Keratinocyte (primary cell): ENCODE results near the gene ZMIZ1. TPM values are rescaled to one million over a fixed set of nuclear protein-coding genes. Genes with fewer than 3 reads are reported as not detected.

Experiments used
- DNase-seq: peaks from one replicate; pipeline ENCODE4 v3.0.0-alpha.2; 2011; ENCODE audit warnings: low read depth, missing footprints, low spot score
- FAIRE-seq: peaks from 2 replicates; lab custom pipeline; 2011; peaks lifted over from hg19 to GRCh38; lab: Jason Lieb, UNC
- H2AFZ ChIP-seq: 2 replicates; pipeline ENCODE4 v1.6.0; 2012; ENCODE audit warnings: low read length, control low read depth, inconsistent platforms; ENCODE audit not compliant: control insufficient read depth
- H3K27ac ChIP-seq: 2 replicates; pipeline ENCODE4 v1.5.1; 2011; ENCODE audit warnings: low read length; ENCODE audit not compliant: control insufficient read depth, insufficient read depth
- H3K27me3 ChIP-seq: 3 replicates; pipeline ENCODE4 v1.6.0; 2011; ENCODE audit warnings: low read length; ENCODE audit not compliant: control insufficient read depth, insufficient read depth; ENCODE audit errors: extremely low read depth
- H3K36me3 ChIP-seq, 2 experiments: 2 replicates in 1 of 2; 3 replicates in 1 of 2; pipeline ENCODE4 v1.5.1; 2011; ENCODE audit warnings: low read length in 2 of 2, mild to moderate bottlenecking in 1 of 2; ENCODE audit not compliant: control insufficient read depth in 2 of 2, insufficient read depth in 2 of 2; ENCODE audit errors: extremely low read depth in 1 of 2
- H3K4me1 ChIP-seq: 3 replicates; pipeline ENCODE4 v1.5.1; 2011; ENCODE audit warnings: low read length; ENCODE audit not compliant: control insufficient read depth, insufficient read depth; ENCODE audit errors: extremely low read depth
- H3K4me2 ChIP-seq: 3 replicates; pipeline ENCODE4 v1.6.0; 2011; ENCODE audit warnings: low read depth, low read length; ENCODE audit not compliant: control insufficient read depth, insufficient read depth; ENCODE audit errors: extremely low read depth
- H3K4me3 ChIP-seq, 3 experiments: fragments of 200-600 bp in 1 of 3; sonication (generic) in 1 of 3; 2 replicates in 2 of 3; 3 replicates in 1 of 3; pipeline ENCODE4 v1.5.1; 2011 to 2016; ENCODE audit warnings: low read length in 3 of 3, mild to moderate bottlenecking in 3 of 3, control low read depth in 2 of 3, inconsistent platforms in 1 of 3, low read depth in 1 of 3, mixed read lengths in 1 of 3, mixed run types in 1 of 3, moderate library complexity in 1 of 3; ENCODE audit not compliant: control insufficient read depth in 2 of 3, insufficient read depth in 2 of 3; ENCODE audit errors: extremely low read depth in 1 of 3
- H3K79me2 ChIP-seq: 2 replicates; pipeline ENCODE4 v1.6.0; 2012; ENCODE audit warnings: low read length; ENCODE audit not compliant: control insufficient read depth, insufficient read depth
- H3K9ac ChIP-seq: 3 replicates; pipeline ENCODE4 v1.6.0; 2011; ENCODE audit warnings: low read length; ENCODE audit not compliant: control insufficient read depth, insufficient read depth; ENCODE audit errors: extremely low read depth
- H3K9me1 ChIP-seq: 3 replicates; pipeline ENCODE4 v1.6.0; 2011; ENCODE audit warnings: low read length; ENCODE audit not compliant: control insufficient read depth, insufficient read depth; ENCODE audit errors: extremely low read depth
- H3K9me3 ChIP-seq: 2 replicates; pipeline ENCODE4 v1.5.1; 2012; ENCODE audit warnings: low read depth, low read length; ENCODE audit not compliant: control insufficient read depth
- H4K20me1 ChIP-seq: 3 replicates; pipeline ENCODE4 v1.6.0; 2011; ENCODE audit warnings: low read length; ENCODE audit not compliant: control insufficient read depth, insufficient read depth; ENCODE audit errors: extremely low read depth
- CTCF ChIP-seq, 3 experiments: IDR thresholded peaks in 1 of 3; conservative IDR thresholded peaks in 1 of 3; optimal IDR thresholded peaks in 1 of 3; 2 replicates in 2 of 3; 3 replicates in 1 of 3; pipeline versions ENCODE3 to v1.5.1; 2011; ENCODE audit warnings: low read length in 3 of 3, mild to moderate bottlenecking in 3 of 3, moderate library complexity in 2 of 3, control low read depth in 1 of 3, inconsistent platforms in 1 of 3; ENCODE audit not compliant: insufficient read depth in 2 of 3; ENCODE audit errors: extremely low read depth in 1 of 3
- EZH2 ChIP-seq: IDR thresholded peaks from one replicate; pipeline ENCODE4 v1.6.1; 2012; ENCODE audit warnings: inconsistent platforms, mild to moderate bottlenecking, low read length, moderate library complexity
- dilution Hi-C: fragments of 300-500 bp; cut with MboI; formaldehyde crosslinking; loops from one replicate; pipeline ENCODE4 v1.7.0; 2020; ENCODE audit warnings: low sequenced_read_pairs; ENCODE audit not compliant: extremely low pct_ligation_motif_present
- polyA plus RNA-seq, 5 experiments: library from polyadenylated mRNA; depleted of rRNA in 3 of 5; stranded (reverse) in 3 of 5; stranded (forward) in 1 of 5; unstranded in 1 of 5; fragments of >200 nt; gene quantifications; 1 replicate in 1 of 5; 2 replicates in 3 of 5; 3 replicates in 1 of 5; pipeline versions ENCODE4 v1.2.1 to v1.2.3, GENCODE V29; 2011 to 2012; ENCODE audit warnings: missing spikeins in 2 of 5, low read depth in 1 of 5, low replicate concordance in 1 of 5

Gene ZMIZ1
- polyA plus RNA-seq, 1 donor (not counting 4 experiments of a cell fraction or from before 2014, with no cell fraction given), result 1.8 TPM

DNA sequence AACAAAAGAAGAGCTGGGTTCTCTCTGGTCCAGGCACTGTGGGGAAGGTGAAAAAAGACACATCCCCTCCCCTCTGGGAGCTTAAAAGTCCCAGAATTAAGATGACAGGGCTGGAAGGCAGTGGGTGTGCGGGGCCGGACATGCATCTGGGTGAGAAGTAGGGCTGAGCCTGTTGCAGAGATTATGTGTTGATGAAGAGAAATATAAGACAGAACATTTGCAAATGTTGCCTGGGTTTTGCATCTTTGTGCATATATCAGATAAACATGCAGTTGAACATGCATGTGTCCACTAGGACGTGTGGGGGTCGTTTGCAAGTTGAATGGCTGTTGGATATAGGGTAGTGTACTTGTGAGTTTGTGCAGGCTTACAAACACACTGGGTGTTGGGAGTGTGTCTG, 184.2 kb downstream of the ZMIZ1 start:
- no peaks in the 10 kb centered on the region for H3K27me3 ChIP-seq
- peaks cover 0 to 1% of the 10 kb centered on the region in 2 experiments for H3K36me3 ChIP-seq
- no peak overlapping the region for H3K9ac ChIP-seq
- no peak overlapping the region for H3K4me2 ChIP-seq
- no peaks in the 10 kb centered on the region for H3K4me1 ChIP-seq
- dilution Hi-C loops, result no loop called here
- no peak overlapping the region for H3K27ac ChIP-seq
- H3K9me3 ChIP-seq, result no peaks in the 10 kb centered on the region
- H3K9me1 ChIP-seq, result no peaks in the 10 kb centered on the region
- no peaks in the 10 kb centered on the region for H3K79me2 ChIP-seq
- DNase-seq, result no peak
- TF ChIP-seq CTCF (optimal IDR thresholded peaks at IDR 0.05 in 1 of 3, IDR thresholded peaks at IDR 0.05 in 1 of 3, conservative IDR thresholded peaks at IDR 0.05 in 1 of 3; ENCODE audit: extremely low read depth in 1 of 3, insufficient read depth in 2 of 3, low read length in 3 of 3) (no peak), EZH2 (no peak)
- H2AFZ ChIP-seq, result no peak overlapping the region
- H4K20me1 ChIP-seq, result peaks cover 5% of the 10 kb centered on the region
- H3K4me3 ChIP-seq, result no peak overlapping the region
- FAIRE-seq, result no peak

DNA sequence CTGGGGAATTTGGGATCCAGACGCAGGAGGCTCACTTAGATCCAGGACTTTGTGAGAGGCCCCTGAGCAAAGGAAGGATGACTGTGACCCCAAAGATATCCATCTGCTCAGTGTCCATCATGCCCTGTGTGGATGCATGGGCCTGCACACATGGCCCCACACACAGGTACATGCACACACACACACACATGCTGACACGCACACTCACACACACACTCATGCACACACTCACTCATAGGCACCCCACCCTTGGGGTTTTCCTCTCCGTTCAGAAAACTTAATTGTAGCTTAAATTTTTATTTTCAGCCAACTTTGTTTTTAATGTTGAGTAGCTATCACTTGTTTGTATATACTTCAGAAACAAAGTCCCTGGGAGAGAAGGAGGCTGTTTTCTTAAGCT, 184.9 kb downstream of the ZMIZ1 start:
- TF ChIP-seq CTCF (optimal IDR thresholded peaks at IDR 0.05 in 1 of 3, IDR thresholded peaks at IDR 0.05 in 1 of 3, conservative IDR thresholded peaks at IDR 0.05 in 1 of 3; ENCODE audit: extremely low read depth in 1 of 3, insufficient read depth in 2 of 3, low read length in 3 of 3), result no peak
- no peak for TF ChIP-seq EZH2
- no peak overlapping the region for H3K4me2 ChIP-seq
- FAIRE-seq, result no peak
- H3K9ac ChIP-seq, result no peak overlapping the region
- H3K9me3 ChIP-seq, result no peaks in the 10 kb centered on the region
- H3K79me2 ChIP-seq, result no peaks in the 10 kb centered on the region
- H3K36me3 ChIP-seq, result peaks cover 0 to 1% of the 10 kb centered on the region in 2 experiments
- H3K27me3 ChIP-seq, result no peaks in the 10 kb centered on the region
- no peaks in the 10 kb centered on the region for H3K9me1 ChIP-seq
- H2AFZ ChIP-seq, result no peak overlapping the region
- DNase-seq, result no peak
- dilution Hi-C loops, result no loop called here
- H3K27ac ChIP-seq, result no peak overlapping the region
- no peak overlapping the region for H3K4me3 ChIP-seq
- peaks cover 3% of the 10 kb centered on the region for H4K20me1 ChIP-seq
- no peaks in the 10 kb centered on the region for H3K4me1 ChIP-seq
